PFSK-1 (cell line): ENCODE measurements around the gene GPR176.

Experiments
- FOXP2 ChIP-seq: optimal IDR thresholded peaks from 2 replicates; pipeline ENCODE3; 2011; ENCODE audit warnings: borderline replicate concordance, control low read depth, inconsistent platforms; ENCODE audit not compliant: insufficient read depth; ENCODE audit errors: extremely low read length, extremely low read depth
- POLR2AphosphoS5 ChIP-seq: IDR thresholded peaks from 2 replicates; pipeline ENCODE4 v1.6.1; 2012; ENCODE audit warnings: low read depth, mild to moderate bottlenecking, control low read depth, low read length, moderate library complexity
- REST ChIP-seq, 2 experiments: IDR thresholded peaks; 2 replicates each; pipeline versions ENCODE4 v1.6.1 to v1.8.0; 2011 to 2012; ENCODE audit warnings: low read depth in 2 of 2, low read length in 2 of 2, control low read depth in 1 of 2, inconsistent platforms in 1 of 2, mild to moderate bottlenecking in 1 of 2, moderate library complexity in 1 of 2; ENCODE audit not compliant: insufficient read depth in 1 of 2
- SIN3A ChIP-seq: IDR thresholded peaks from 2 replicates; pipeline ENCODE4 v1.6.1; 2012; ENCODE audit warnings: mild to moderate bottlenecking, low read length, moderate library complexity, borderline replicate concordance; ENCODE audit not compliant: insufficient read depth
- TAF1 ChIP-seq: IDR thresholded peaks from 2 replicates; pipeline ENCODE4 v1.6.1; 2012; ENCODE audit warnings: low read length, control low read depth, borderline replicate concordance; ENCODE audit not compliant: insufficient read depth

The GPR176 gene

GRCh38 chr15:39781147-39781966 lies 138.7 kb downstream of the GPR176 start:
- TF ChIP-seq REST (IDR thresholded peaks at IDR 0.05; ENCODE audit: insufficient read depth in 1 of 2, low read depth in 2 of 2, low read length in 2 of 2) (no peak), SIN3A (no peak), POLR2AphosphoS5 (no peak), TAF1 (no peak), FOXP2 (no peak)

- TF ChIP-seq TAF1 (no peak), SIN3A (no peak), REST (IDR thresholded peaks at IDR 0.05; ENCODE audit: insufficient read depth in 1 of 2, low read depth in 2 of 2, low read length in 2 of 2) (no peak), FOXP2 (no peak), POLR2AphosphoS5 (no peak)
These were observed 142.0 kb downstream of the GPR176 start for GRCh38 chr15:39778021-39778420.

GRCh38 chr15:39777496-39777895 lies 142.6 kb downstream of the GPR176 start:
- TF ChIP-seq SIN3A, result no peak
- no peak for TF ChIP-seq TAF1
- no peak for TF ChIP-seq POLR2AphosphoS5

- TF ChIP-seq TAF1 (no peak), SIN3A (no peak), REST (IDR thresholded peaks at IDR 0.05; ENCODE audit: insufficient read depth in 1 of 2, low read depth in 2 of 2, low read length in 2 of 2) (no peak), POLR2AphosphoS5 (no peak), FOXP2 (no peak)
These were observed 144.0 kb downstream of the GPR176 start for GRCh38 chr15:39776068-39776467.

- TF ChIP-seq FOXP2 (no peak), TAF1 (no peak), REST (IDR thresholded peaks at IDR 0.05; ENCODE audit: insufficient read depth in 1 of 2, low read depth in 2 of 2, low read length in 2 of 2) (no peak), SIN3A (no peak), POLR2AphosphoS5 (no peak)
These were observed 145.3 kb downstream of the GPR176 start for GRCh38 chr15:39774688-39775267.
